CD4-positive, alpha-beta T cell treated with Interleukin-6 at 100 ng/mL for 8 hours (primary cell): ENCODE results near the gene GOLGA8A.
"Not testable (repeated sequence)": the region's sequence is repeated elsewhere in the genome, so short reads cannot be mapped to it uniquely, and the experiment has no call there.

ENCODE experiments used
- DNase-seq: peaks from one replicate; pipeline ENCODE4 v3.0.0-alpha.2; 2020; ENCODE audit warnings: mixed read lengths, low spot score

Gene GOLGA8A, protein sequence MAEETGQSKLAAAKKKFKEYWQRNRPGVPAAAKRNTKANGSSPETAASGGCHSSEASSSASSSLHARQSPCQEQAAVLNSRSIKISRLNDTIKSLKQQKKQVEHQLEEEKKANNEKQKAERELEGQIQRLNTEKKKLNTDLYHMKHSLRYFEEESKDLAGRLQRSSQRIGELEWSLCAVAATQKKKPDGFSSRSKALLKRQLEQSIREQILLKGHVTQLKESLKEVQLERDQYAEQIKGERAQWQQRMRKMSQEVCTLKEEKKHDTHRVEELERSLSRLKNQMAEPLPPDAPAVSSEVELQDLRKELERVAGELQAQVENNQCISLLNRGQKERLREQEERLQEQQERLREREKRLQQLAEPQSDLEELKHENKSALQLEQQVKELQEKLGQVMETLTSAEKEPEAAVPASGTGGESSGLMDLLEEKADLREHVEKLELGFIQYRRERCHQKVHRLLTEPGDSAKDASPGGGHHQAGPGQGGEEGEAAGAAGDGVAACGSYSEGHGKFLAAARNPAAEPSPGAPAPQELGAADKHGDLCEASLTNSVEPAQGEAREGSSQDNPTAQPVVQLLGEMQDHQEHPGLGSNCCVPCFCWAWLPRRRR

DNA sequence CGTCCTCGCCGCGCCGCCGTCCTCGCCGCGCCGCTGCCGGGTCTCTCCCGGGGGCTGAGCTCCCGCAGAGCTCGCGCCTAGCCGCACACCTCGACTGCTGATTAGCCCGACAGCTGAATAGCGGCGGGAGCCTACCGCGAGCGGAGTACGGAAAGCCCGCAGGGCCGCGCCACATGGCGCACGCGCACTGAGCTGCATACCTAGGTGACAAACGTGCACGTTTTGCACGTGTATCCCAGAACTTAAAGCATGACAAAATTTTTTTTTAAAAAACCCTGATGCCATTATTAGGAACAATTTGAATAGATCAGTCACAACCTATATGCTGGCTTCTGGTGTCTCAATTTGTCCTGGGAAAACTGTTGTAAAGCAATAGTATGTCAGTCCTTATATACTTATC, at the start of gene GOLGA8A:
TSS of gene GOLGA8A (minus strand) at position 122 of the 400 bp plus-strand sequence. CDS start 48,117 bp downstream, outside the sequence.
- DNase-seq = peak; percentile 86

DNA sequence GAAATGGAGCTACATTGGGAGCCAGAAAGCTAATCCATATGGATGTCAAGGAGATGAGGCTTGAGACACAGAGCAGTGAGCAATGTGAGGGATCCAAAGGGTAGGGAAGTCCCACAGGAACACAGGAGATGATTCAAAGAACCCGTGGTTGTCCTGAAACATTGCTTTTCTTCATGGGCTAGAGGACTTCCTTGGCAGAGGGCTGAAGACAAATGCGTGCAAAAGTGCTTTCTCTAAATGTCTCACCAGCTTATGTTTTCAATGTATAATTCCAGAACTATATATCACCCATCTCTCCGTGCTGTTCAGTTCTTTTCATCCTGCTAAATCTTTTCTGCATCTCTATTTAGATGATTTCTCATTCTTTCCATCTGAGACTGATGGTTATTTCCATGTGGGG, 46.0 kb upstream of the GOLGA8A start:
- no peak for DNase-seq

DNA sequence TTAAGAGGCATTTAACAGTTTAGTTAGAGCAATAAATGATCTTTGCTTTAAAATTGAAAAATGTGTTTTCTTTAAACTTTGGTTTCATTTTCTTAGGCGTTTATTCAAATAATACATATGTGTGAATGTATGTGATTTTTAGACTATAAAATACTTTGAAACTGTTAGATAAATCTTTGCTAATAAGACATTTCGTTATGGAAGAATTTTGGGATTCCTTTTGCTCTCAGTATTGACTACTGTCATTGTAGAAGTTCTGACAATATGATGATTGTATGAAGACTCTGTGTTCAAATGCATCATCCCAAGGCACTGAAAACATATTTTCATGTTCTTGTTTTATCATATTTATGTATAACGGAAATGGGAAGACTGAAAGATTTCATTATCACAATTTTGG, 43.8 kb upstream of the GOLGA8A start:
- no peak for DNase-seq

DNA sequence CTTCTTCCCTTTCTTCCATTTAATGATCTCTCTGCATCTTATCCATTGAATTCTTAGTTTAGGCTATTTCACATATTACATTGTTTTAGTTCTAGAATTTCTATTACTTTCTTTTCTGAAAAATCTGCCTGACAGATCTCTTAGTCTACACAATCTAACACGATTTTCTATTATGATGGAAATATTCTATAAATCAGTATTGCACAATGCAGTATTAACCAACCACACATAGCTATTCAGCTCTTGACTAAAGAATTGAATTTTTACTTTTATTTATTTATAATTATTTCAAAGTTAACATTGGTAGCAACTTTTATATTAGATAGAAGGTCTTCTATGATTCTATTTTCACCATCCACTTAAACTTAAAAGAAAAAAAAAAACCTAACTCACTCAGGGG, 36.2 kb upstream of the GOLGA8A start:
- DNase-seq = no peak

DNA sequence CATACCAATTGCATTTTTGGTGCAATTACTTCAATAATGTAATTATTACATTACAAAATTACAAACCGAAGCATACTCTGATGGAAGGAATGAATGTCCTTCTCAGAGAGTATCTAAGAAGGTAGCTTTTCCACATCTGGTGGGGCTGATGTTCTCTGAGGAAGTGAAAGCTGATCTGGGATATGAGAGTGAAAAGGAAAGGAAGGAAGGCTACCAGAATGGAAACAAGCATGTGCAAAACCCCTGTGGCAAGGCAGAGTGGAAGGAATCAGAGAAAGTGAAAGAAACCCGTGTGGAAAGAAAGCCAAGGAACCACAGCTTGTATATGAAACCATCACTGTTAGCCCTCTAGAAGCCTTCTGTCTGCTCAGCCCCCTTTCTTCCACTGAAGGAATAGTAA, 35.3 kb upstream of the GOLGA8A start:
- DNase-seq = no peak

DNA sequence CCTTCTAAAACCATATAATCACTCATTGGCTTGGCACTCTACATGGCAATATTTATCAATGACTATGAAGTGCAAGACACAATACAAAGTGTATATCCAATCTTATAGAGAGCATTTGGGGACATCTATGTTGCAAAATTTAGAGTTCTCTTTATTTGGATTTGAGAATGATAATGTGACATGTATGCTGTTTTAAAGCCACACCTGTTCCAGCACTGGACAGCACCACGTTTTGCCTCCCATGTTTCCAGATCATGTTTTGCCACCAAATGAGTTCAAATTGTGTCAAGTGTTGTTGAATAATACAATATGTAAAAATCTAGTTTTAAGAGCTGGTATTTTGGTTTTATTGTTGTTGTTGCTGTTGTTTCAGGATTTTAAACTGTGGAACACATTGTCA, 33.3 kb upstream of the GOLGA8A start:
- no peak for DNase-seq

DNA sequence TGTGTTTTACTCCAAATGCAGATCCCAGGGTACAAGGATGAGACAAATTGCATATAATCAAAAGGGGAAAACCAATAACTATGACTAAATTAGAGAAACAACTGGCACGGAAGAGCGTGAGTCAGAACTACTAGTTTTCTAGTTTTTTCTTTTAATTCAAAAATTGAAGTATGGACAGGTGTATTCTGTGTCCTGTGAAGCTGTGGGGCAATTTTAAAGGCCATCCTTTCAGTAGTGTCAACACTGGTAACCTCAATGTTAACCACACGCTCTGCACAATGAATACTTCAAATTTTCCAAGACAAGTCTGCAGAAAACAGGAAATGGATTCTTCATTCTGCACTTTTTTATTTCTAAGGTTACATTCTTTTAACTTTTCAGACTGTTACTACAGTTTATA, 32.5 kb upstream of the GOLGA8A start:
- no peak for DNase-seq

DNA sequence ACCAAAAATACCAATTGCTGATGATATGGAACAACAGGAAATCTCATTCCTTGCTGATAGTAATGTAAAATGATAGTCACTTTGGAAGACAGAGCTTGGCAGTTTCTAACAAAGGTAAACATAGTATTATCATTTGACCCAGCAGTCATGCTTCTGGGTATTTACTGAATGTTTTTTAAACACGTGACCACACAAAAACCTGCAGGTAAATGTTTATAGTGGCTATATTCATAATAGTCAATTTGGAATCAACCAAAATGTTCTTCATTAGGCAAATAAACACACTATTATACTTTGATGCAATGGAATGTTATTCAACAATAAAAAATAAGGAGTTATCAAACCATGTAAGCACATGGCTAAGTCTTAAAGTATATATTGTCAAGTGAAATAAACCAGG, 24.1 kb upstream of the GOLGA8A start:
- no peak for DNase-seq

DNA sequence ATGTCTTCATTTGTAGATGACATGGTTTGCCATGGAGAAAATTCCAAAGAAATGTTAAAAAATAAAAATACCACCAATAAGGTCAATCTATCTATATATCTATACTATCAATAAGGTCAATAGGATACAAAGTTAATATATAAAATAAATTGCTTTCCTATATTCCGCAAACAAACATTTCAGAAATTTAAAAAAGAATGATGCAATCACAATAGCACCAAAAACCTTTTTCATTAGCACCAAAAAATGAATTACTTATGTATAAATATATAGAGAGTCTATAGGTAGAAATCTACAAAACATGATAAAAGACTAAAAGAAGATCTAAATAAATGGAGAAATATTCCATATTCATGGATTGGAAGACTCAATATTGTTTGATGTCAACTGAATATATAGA, 22.8 kb upstream of the GOLGA8A start:
- DNase-seq = no peak

DNA sequence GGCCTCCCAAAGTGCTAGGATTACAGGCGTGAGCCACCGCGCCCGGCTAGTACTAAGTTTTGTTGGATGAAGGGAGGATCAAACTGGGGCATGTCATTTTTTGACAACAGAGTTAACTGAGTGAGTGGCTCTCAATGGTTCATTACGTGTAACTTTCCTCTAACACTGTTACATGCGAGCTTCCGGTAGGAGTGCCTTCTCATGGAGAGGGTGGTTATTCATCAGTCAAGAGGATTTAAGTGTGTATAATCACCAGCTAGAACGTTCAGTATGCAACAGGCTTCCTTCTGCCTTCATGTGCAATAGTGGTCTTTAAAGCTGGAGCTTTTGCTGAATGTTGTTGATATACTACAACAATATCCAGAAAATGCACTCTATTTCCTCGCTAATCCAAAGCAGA, 19.1 kb upstream of the GOLGA8A start:
- no peak for DNase-seq

DNA sequence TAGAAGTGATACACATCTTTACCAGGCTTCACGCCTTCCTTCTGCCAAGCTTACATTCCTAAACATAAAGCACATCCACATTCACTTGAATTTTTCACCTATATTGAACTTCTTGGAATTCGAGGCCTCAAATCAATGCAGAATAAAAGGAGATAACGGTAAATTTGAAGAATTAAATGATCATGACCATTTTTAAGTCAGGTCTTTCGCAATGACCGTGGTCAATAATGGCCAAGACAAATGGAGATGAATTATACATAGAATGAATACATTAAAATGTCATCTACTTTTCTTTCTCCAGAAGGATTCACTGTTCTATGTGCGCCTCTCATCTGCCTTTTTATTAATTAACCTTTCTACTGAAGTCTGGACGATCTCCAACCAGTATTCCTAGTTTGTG, 5.3 kb upstream of the GOLGA8A start:
- DNase-seq = no peak

DNA sequence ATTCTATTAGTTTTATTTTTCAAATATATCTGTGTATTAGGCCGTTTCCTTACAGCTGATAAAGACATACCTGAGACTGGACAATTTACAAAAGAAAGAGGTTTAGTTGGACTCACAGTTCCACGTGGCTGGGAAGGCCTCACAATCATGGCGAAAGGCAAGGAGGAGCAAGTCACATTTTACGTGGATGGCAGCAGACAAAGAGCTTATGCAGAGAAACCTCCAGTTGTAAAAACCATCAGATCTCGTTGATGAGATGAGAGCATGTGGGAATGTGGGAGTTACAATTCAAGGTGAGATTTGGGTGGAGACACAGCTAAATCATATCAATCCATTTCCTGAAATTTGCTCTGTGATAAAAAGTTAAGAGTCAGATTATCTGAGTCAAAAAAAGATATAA, 2.3 kb upstream of the GOLGA8A start:
- no peak for DNase-seq

DNA sequence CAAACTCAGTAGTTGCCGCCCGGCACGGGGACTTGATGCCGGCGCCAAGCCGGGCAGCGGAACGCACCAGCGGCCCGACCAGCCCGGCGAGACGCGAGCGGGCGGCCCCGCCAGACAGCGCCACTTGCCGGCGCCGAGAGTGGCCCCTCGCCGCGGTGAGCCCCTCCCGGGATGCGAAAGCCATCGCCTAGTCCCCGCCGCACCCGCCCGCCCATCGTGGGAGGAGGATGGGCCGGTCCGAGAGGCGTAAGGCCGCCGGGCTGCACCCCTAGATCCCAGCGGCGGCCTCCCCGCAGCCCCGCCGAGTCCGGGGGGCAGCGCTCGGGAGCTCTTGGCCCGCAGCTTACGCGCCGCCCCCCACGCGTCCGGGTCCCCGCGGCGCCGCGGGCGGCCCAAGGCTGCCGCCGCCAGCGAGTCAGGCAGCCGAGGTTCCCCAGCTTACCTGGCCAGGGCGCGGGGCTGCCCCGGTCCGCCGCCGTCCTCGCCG, 609 bp downstream of the GOLGA8A start:
- peak; percentile 36 for DNase-seq

DNA sequence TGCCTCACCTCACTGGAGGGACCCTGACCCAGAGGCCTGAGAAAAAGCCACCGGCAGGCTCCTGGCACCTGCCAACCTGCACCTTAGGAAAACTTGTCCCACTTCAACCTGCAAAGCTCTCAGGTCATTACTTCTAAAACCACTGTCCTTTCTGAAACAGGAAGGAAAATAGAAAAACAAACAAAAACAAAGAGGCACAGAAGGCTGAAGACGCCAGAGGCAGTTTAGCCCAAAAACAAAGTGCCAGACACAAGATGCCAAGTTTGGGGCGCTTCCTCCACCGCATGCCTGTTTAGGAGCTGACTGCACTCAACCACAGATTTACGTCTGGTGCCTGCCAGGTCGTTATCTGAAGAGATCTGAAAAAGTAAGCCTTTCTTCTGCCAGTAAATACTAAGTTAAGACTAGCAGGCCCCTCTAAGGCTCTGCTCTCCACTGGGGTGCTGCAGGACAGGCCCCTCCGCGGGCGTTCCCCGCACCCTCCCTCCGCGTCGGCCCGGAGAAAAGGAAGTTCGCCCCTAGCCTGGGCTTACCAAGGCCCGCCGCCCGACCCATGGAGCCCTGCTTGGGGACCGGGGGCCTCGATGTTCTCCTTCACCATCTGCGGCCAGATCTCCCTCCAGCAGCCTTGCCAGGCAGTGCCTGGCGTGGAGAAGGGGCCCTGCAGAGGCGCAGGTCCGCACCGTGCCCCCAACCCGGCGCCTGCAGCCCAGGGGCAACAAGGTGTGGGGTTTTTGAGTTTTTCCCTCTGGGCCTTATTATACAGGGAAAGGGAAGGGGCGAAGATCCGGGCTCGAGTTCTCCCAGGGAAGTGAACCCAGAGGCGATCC, 1.3 kb downstream of the GOLGA8A start:
- peak; percentile 14 for DNase-seq

DNA sequence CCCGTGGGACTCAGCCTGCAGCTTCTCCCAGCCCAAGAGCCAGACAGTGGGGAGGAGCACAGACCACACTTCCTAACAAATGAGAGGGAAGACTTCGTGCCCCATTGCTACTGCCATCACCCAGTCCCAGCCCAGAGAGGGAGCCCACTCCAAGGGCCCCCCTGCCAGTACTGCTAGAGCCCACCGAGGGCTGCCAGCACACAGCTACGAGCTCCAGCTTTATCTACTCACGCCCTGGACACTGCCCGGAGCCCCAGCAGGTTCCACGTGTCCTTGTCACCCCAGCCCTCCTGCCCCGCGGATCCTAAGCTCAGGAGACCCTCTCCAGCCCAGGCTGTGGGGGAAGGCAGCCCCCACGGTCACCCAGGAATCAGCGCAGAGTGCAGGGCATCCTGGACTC, 1.9 kb downstream of the GOLGA8A start:
- DNase-seq = no peak

DNA sequence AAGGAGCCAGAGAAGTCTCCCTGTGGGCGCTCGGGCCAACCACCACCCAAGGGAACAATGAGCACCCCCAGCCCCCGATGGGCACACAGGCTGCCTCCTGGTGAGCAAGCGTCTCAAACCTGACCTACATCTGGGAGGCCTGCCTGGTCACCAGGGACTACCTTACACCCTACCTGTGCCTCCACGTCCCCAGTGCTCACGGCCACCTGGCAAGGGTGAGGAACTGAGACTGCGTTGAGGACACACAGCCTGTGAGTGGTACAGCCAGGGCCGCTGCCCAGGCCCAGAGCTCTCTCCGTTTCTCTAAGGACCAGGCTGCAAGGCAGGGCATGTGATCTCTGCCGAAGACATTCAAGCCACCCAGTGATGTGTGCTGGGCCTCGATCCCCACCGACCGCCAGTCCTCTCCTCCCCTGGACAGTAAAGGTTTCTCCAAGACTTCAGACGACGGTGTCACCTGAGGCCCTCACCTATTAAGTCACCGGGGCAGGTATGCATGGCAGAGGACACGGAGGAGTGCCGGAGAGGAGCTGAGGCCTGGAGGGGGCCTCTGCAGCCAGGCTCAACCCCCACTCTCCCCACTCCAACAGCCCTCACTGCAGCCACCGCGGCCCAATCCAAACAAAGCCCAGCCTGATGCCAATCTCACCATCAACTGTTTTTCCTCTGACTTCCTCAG, 2.8 kb downstream of the GOLGA8A start:
- DNase-seq = no peak

DNA sequence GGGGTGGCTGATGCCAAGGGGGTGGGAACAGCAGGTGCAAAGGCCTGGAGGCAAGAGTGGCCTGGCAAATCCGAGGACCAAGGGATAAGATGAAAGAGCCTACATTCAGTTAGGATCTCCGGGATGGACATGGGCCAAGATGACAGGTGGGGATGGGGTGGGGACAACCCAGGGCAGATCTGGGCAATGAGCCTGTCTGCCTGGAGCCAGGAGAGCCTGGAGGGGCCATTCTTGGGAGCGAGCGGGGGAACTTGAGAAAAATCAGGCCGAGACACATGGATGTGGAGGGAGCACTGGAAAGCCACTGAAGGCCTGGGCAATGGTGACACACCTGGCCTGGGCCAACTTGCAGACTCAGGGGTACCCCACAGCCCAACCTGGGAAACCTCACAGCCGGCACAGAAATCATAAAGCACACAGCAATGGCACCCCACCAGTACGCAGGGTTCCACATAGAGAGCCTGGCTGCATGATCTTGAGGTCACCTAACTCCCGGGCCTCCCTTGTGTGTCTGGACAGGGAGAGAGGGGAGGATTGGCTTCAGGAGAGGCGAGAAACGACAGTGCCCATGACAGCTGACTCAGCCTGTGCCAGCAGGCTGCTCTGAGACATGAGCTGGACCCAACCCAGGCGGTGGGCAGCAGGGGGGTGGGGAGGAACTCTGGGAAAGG, 3.5 kb downstream of the GOLGA8A start:
- not testable (repeated sequence) for DNase-seq

DNA sequence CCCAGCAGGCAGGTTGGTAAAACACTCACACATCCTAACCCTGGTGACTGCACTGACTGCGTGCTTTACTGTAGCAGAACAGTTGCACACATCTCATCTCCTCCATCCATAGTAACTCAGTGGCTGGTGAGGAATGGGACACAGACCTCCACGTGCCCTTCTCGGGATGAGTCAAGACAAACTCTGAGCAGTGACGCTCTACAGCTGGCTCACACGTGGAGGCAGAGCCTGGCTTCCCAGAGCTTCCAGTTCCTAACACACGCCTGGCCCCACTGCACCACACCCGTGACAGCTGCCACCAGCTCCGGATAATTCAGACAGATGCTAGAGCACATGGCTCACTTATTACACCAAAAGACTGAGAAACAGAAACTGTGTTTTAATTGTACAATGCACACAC, 7.0 kb downstream of the GOLGA8A start:
- not testable (repeated sequence) for DNase-seq

DNA sequence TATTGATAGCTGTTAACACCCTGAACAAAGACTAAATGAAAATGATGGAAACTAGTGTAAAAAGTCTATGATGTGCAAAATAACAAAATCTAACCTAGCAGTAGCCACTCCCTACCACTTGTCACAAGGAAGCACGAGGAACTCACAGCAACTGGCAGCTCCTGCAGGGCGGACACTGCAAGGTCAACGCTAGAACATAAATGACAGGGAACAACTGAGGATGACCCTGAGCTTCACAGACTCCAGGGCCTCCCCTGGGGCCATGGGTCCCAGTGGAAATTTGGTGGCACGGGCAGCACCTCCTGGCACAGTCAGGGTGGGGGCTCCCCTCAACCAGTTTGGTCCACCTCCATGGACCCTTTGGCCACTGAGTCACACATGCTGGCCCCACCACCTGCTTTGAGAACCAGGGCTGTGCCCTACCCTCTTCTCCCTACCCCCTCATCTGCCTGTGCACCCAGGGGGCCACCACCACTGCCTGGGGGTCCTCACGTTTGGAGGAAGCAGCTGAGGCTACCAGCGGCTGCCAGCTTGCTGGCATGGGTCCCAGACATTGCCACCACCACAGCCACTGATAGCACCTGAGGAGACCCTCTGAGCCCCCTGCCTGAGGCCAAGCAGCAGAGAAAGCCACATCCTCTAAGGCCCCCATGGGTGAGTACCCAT, 14.1 kb downstream of the GOLGA8A start:
- not testable (repeated sequence) for DNase-seq

DNA sequence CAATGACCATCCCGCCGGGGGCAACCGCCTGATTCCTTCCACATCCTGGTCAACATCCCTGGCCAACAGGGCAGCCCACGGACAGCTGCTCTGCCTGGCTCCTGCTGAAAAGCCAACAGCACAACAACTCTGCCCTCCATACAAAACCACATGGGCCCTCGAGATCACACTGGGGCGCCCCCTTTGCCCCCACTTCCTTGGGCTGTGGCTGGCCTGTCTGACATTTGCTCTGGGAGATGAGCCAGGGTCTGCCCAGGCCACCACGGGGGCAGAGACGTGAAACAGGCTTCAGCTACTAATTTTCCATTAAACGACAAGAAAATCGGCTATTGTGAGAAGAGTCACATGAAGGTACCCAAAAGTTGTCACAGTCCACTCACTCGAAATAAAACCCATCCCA, 16.7 kb downstream of the GOLGA8A start:
- DNase-seq = not testable (repeated sequence)

DNA sequence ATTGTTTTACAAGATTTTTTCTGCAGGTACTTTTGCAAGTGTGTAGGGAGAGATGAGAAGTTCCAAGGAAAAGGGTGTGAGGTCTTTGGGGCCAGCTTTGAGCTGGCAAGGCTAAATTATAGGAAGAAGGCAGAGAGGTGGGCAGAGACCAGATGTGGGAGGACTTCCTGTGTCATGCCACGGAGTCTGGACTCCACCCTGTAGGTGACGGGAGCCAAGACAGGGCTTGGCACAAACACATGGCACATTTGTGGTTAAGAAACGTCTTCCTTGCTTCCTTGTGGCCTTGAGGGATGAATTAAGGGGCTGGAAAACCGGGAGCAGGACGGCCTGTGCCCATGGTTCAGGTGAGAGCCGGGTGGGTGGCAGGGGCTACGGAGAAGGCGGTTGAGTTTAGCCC, 19.2 kb downstream of the GOLGA8A start:
- DNase-seq = not testable (repeated sequence)
